ENCODE measurements around the gene MCRS1.

MCRS1 gene

GRCh38 chr12:49555631-49556390 is 12.1 kb downstream of the MCRS1 start:
- DNase-seq, result no peak

- no peak for DNase-seq
Observed at GRCh38 chr12:49554266-49554665, 13.7 kb downstream of the MCRS1 start.

DNA sequence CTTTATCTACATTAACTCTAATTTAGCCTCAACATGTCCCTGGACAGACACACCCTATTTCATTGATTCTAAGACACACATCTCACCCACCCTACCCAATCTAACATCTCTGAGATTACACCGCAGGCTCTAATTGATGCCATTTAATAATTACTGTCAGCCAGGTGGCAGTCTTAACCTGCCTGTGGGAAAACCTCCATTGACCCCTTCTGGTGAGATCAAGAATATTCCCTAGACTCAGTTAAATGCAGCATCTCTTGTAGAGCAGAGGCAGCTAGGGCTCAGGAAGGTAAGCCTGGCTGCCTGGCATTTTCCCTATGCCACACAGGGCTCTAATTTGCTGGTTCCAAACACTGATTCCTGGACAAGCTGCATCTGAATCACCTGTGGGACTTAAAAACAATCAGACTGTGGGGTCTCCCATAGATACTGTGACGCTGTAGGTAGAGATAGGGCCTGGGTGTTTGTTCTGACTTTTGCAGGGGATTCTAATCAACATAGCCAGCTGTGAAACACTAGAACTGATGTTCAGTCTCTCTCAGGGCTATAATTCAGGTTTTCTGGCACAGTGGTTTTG is 14.3 kb downstream of the MCRS1 start:
- no peak for DNase-seq

- DNase-seq, result no peak
Observed at GRCh38 chr12:49552899-49553298, 15.0 kb downstream of the MCRS1 start.

DNA sequence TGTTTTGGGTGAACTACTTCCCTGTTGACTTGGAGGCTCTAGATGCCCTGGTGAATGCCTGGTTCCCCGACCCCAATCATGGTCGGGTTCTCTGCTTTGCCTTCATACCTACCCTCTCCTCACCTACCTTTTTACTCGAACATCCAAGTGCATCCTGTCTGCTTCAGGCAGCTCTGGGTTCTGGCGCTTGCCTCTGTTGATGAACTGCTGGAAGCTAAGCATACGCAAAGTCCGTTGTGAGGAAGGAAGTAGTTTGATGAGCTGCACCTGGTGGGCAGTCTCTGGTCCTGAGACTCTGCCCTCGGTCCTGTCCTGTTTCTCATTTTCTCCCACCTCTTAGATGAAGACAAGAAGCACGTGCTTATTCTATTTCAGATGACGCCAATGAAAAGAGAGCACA is 15.5 kb downstream of the MCRS1 start:
- no peak for DNase-seq

- DNase-seq, result no peak
Observed at GRCh38 chr12:49552014-49552413, 15.9 kb downstream of the MCRS1 start.

- no peak for DNase-seq
Observed at GRCh38 chr12:49550693-49551252, 17.2 kb downstream of the MCRS1 start.

- no peak for DNase-seq
Observed at GRCh38 chr12:49549735-49550692, 17.9 kb downstream of the MCRS1 start.

GRCh38 chr12:49548822-49549648 is 18.9 kb downstream of the MCRS1 start:
- DNase-seq, result peak; percentile 58

- no peak for DNase-seq
Observed at GRCh38 chr12:49548481-49548821, 19.5 kb downstream of the MCRS1 start.

DNA sequence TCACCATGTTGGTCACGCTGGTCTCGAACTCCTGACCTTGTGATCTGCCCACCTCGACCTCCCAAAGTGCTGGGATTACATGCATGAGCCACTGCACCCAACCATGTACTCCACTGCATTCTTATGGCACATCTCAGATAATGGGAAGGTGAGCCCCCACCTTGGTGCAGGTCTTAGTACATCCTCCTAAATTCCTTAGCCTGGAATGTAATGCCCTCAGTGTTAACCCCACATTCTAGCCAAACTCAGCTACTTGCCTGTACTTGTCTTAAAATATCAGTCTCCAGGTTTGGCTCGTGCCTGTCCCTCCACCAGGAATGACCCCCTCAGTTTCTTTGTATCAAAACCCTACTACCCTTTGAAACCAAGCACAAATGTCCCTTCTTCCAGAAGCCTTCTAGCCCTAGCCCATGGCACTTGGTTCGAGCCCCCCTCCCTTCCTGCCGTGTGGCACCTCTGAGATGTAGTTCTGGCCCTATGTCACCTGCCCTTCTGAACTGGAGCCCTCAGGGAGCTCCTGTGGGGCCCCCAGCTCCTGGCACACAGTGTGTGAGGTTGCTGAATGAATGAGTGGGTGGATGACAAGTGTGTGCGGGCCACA is 20.8 kb downstream of the MCRS1 start:
- DNase-seq, result no peak

DNA sequence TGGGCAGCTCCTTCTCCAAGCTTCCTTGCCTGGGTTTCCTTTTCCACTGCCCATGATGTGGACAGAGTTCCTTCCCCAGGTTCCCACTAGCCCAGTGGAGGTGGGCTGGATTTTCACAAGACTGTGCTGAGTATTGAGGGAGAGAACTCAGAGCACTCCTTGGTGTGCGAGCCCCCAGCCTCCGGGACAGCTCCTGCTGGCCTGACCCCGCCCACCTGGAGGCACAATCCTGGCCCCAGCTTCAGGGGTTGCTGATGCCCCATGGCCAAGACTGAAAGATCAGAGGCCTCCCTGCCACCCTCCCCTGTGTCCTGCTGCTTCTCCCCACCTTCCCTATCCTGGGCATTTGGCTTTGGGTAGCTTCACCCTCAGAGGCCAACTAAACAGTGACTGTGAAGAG is 21.5 kb downstream of the MCRS1 start:
- DNase-seq, result no peak

DNA sequence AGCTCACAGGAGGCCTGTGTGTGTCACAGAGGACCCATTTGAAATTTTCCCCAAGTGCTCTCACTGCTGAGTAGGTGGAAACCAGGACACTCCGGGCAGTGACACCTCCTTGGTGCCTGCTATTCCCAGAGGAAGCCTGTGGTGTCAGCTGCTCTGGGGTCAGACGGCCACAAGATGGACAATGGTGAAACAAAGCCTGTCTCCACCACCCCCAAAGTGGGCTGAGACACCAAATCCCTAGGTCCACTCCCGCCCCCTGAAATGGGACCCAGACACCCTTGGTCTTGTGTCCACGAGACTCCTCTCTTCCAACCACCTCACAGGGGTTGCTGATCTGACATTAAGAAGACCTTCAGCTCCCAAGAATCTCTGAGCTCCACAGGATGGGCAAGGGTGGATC is 22.1 kb downstream of the MCRS1 start:
- DNase-seq, result no peak

- DNase-seq, result no peak
Observed at GRCh38 chr12:49543914-49544815, 23.8 kb downstream of the MCRS1 start.

GRCh38 chr12:49543221-49543913 is 24.6 kb downstream of the MCRS1 start:
- no peak for DNase-seq

GRCh38 chr12:49542592-49543160 is 25.3 kb downstream of the MCRS1 start:
- DNase-seq, result no peak

GRCh38 chr12:49541911-49542505 is 25.9 kb downstream of the MCRS1 start:
- no peak for DNase-seq

DNA sequence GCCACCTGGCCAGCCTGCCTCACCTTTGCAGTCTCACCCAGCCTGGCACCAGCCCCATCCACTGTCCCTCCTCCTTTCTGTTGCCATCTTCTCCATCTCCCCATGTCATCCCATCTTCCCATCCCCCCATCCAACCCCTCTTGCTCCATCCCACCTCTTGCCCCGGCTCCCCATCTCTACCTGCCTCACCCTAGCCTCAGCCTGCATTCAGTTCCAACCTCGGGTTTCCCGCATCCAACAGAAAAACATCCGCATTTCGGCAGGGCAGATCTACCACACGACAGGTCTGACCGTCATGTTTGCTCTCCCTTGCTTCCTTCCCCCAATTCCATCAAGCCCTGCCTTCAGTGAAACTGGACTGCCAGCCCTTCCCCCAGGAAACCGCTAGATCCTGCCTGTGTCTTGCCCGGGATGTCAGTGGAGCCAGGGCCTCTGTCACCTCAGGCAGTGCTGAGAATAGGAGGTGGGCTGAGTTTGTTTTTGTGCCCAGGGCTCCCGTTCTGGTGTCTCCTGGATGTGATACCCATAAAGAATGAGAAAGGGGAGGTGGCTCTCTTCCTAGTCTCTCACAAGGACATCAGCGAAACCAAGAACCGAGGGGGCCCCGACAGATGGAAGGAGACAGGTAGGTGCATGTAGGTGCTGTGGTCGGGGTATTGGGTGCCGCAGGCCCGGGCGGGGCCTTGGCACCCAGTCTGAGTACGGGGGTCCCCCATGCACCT is 26.6 kb downstream of the MCRS1 start:
- DNase-seq, result no peak

Measured in femur (tissue), 1 donor.